Stimulated activated CD8-positive, alpha-beta memory T cell treated with anti-CD3 and anti-CD28 coated beads, Interleukin-12 subunit alpha, Interleukin-12 subunit beta, amount 100 ng/mL, for 1 hour (primary cell): Measurements from ENCODE around the gene RGS9.

ENCODE experiments used
- DNase-seq: peaks from one replicate; pipeline ENCODE4 v3.0.0-alpha.2; 2020; ENCODE audit warnings: low read depth

The RGS9 gene

DNA sequence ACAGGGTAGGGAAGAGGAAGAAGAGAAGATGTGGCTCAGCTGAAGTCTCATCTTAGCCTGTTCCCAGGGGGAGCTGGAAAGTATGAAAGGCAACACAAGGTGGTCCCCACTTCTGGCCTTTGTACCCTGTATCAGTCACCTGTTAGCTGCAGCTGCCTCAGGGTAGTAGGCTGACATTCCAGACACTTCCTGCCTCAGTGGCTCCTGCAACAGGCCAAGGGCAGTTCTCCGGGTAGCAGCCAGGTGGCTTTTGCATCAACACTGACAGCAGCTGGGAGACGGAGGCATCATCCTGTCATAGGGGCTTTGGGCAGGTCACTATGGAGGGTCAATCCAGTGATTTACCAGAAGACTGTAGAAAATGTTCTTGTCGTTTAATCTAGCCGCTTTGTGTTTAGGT is 124.0 kb downstream of the RGS9 start:
- DNase-seq, result no peak

DNA sequence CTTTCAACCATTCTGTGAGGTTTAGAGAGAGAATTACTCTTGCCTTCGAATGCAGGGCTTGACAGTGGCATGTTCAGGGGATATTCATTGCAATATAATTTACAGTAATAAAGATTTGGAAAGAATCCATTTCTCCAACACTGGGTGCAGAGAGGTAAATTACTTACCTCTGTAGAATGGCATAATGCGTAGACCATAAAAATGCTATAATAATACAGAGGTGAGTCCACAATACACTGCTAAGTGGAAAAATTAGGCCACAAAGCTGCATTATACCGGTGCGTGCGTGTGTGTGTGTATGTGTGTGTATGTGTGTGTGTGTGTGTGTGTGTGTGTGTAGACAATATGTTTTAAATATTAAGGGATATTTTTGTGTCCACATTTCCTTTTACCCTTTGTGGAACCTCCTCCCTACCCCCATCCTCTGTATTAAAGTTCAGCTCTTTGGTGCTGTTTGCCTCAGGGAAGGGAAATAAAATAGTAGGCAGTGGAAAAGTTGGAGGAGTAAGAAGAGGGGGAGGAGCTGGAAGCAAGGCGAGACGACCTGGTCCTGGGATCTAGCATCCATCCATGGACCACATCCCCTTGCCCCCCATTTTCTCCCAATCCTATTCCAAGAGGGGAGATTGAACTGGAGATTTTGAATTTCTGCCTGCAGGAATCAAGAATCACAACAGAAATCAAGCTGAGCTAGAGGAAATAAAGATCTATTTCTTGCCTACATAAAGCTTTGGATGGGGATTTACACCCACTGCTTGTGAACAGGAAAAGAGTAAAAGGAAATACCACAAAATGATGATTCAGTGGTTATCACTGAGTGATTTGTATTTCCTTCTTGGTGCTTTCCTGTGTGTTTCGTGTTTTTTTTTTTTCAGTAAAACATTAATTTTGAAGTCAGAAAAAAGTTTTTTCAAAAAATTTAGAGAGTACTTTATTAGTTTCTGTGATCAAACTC is 124.8 kb downstream of the RGS9 start:
- no peak for DNase-seq

DNA sequence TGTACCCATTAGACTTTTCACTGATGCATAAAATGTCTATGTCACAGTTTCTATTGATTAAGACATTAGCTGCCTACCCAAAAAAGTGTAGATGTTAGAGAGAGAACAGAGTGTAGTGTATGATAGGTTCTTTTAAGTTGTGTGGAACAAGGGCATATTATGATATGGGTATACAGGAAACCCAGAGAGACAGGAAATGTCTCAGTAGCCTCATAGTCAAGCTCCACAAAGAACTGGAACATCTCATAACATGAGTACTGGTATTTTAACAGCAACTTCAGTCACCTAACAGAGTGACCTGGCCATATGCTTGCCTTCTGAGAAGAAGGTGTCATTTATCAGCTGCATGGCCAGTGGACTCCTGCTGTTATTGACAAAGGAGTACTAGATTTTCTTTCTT is 128.1 kb downstream of the RGS9 start:
- no peak for DNase-seq

DNA sequence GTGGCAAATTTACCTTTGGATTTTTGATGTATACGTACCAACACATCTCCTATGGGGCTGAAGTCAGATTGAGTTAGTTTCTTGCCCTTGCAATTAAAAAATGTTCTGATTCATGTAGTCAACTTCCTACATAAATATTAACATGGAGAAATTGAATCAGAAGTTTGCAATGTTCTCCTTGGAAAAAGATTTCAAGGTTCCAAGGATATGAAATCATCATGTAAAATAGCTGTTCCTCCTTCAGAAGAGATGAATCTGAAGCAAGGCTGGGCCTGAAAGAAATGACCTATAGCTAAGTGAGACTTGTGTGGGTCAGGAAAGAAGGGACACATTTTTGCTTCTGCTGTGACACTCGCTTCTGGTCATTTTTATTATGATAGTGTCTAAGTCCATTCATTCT is 131.7 kb downstream of the RGS9 start:
- no peak for DNase-seq

DNA sequence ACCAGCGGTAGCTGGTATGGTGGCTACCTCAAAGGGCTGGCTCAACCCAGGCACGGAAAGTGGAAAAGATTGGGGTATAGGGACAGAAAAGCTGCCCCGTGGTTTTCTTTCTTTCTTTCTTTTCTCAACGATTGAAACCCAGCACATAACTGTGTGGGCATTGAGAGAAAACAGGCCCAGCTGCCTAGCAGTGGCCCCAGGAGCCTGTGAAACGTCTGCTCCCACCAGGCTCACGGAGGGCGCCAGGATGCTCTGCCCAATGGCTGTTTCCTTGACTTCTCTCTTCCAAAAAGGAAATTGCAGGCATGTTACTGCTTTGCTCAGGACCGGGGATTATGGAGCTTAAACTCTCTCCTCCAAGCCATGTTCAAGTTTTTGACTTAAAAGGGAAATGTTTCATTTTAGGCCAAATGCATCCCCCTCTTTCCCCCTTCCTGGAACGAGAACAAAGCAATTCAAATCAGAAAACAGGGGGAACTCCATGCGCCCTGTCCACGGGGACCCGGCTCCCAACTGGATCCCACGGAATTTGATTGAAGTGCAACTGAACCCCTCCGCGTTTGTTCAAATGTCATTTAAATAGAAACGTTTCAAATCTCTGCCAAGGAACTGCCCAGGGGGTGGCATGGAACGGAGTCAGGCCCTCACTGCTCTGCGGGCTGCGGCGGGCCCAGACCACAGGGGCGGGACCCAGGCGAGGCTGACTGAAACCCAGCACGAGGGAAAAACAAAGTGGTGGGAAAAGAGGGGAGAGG is 133.5 kb downstream of the RGS9 start:
- no peak for DNase-seq

DNA sequence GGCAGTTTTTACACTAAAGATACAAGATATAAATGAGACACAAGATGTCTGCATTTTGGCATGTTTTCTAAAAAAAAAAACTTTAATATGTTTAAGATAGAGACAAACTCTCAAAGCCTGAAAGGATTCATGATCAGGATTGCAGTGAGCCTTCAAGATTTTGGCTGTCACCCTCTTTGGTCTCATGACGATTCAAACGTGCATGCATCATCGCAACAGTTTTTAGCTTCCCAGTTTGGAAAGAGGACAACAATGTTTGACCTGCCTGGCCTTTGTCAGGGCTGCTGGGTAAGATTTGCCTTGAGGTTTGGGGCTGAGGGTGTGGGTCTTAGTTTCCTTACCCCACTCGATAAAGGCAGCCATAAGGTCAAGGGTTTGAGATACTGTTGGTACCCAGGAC is 134.1 kb downstream of the RGS9 start:
- no peak for DNase-seq
